Measurements from ENCODE around the gene ITGB1.

- no peak for TF ChIP-seq CTCF (IDR thresholded peaks at IDR 0.05)
- TF ChIP-seq POLR2A (IDR thresholded peaks at IDR 0.05), result no peak
Observed at GRCh38 chr10:32971536-32972091, 13.6 kb upstream of the ITGB1 start.

All from heart left ventricle (tissue), 13 donors.